Endothelial cell (in vitro differentiated cells): ENCODE data around the gene EXOG. TPM values are rescaled to one million over a fixed set of nuclear protein-coding genes. Genes with fewer than 3 reads are reported as not detected.

Source experiments
- DNase-seq: peaks from one replicate; pipeline ENCODE4 v3.0.0; 2021; ENCODE audit warnings: low spot score
- H3K27ac Mint-ChIP-seq: one replicate; pipeline ENCODE4 v1.8.0; 2021; ENCODE audit warnings: mixed read lengths, inconsistent platforms; ENCODE audit not compliant: unreplicated experiment
- H3K27me3 Mint-ChIP-seq: one replicate; pipeline ENCODE4 v1.8.0; 2021; ENCODE audit warnings: mild to moderate bottlenecking, moderate library complexity, mixed read lengths, inconsistent platforms; ENCODE audit not compliant: unreplicated experiment
- H3K36me3 Mint-ChIP-seq: one replicate; pipeline ENCODE4 v1.8.0; 2021; ENCODE audit warnings: mild to moderate bottlenecking, low read depth, mixed read lengths, inconsistent platforms; ENCODE audit not compliant: unreplicated experiment
- H3K4me1 Mint-ChIP-seq: one replicate; pipeline ENCODE4 v1.8.0; 2021; ENCODE audit warnings: mild to moderate bottlenecking, mixed read lengths, inconsistent platforms; ENCODE audit not compliant: unreplicated experiment
- H3K4me3 Mint-ChIP-seq: one replicate; pipeline ENCODE4 v1.8.0; 2021; ENCODE audit warnings: mild to moderate bottlenecking, mixed read lengths, inconsistent platforms; ENCODE audit not compliant: unreplicated experiment
- H3K9me3 Mint-ChIP-seq: one replicate; pipeline ENCODE4 v1.8.0; 2021; ENCODE audit warnings: mixed read lengths, inconsistent platforms; ENCODE audit not compliant: unreplicated experiment
- total RNA-seq: library from RNA; stranded (reverse); fragmentation: NEBNext Ultra II Directional; extraction: Animal tissue kit (Norgen Biotek cat#: 25700); gene quantifications from one replicate; pipeline ENCODE4 v1.2.1, GENCODE V29; 2021; ENCODE audit not compliant: unreplicated experiment
- TF ChIP-seq, protein P1 (sequence below): fragments of 200-600 bp; sonication (generic); IDR thresholded peaks from one replicate; pipeline ENCODE4 v1.5.0; 2021; ENCODE audit warnings: antibody characterized with exemption; ENCODE audit not compliant: unreplicated experiment

EXOG gene
- total RNA-seq, 1 donor from 2014 or later = 18.3 TPM

DNA sequence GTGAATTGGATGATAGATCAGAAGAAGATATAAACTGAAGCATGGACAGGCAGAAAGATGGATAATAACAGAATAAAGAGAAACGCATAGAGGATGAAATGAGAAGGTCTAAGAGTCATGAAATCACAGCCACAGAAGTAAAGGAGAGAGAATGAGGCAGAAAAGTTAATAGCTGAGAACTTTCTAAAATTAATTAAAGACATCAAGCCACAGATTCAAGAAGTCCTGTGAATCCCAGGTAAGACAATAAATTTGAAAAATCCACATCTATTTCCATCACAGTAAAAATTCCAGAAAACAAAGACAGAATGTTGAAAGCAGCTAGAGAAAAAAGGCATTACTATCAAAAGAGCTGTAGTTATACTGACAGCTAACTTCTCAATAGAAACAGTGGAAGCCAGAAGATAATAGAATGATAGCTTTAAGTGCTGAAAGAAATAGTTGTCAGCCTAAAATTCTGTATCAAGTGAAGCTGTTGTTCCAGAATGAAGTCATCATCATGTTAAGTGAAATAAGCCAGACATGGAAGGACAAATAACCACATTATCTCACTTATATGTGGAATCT is 30.5 kb upstream of the EXOG start:
- peak overlapping the region; percentile 48 for H3K27ac Mint-ChIP-seq
- peaks cover 19% of the 10 kb centered on the region for H3K36me3 Mint-ChIP-seq
- DNase-seq = no peak
- no peaks in the 10 kb centered on the region for H3K27me3 Mint-ChIP-seq
- H3K9me3 Mint-ChIP-seq = peaks cover 9% of the 10 kb centered on the region
- peak overlapping the region; percentile 39 for H3K4me3 Mint-ChIP-seq
- peaks cover 2% of the 10 kb centered on the region for H3K4me1 Mint-ChIP-seq
- TF ChIP-seq, protein P1, sequence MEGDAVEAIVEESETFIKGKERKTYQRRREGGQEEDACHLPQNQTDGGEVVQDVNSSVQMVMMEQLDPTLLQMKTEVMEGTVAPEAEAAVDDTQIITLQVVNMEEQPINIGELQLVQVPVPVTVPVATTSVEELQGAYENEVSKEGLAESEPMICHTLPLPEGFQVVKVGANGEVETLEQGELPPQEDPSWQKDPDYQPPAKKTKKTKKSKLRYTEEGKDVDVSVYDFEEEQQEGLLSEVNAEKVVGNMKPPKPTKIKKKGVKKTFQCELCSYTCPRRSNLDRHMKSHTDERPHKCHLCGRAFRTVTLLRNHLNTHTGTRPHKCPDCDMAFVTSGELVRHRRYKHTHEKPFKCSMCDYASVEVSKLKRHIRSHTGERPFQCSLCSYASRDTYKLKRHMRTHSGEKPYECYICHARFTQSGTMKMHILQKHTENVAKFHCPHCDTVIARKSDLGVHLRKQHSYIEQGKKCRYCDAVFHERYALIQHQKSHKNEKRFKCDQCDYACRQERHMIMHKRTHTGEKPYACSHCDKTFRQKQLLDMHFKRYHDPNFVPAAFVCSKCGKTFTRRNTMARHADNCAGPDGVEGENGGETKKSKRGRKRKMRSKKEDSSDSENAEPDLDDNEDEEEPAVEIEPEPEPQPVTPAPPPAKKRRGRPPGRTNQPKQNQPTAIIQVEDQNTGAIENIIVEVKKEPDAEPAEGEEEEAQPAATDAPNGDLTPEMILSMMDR = no peak

DNA sequence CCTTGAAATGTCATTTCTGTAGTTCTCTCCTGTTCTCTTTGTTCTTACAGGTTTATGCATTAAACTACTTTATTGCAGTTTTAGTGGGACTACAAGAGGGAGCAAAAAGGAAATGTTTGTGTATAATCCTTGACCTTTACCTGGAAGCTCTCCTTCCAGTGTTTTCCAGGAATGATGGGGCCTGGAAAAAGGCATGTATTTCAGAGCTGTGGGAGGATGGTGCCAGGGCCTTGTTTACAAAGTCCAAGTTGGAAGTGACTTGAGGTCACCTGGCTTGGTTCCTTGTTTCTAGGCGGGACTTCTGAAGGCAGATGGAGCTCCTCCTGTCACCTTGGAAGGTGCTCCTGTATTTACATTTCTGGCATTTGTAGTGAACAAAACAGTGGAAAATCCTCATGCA is 27.4 kb upstream of the EXOG start:
- H3K27ac Mint-ChIP-seq = no peak overlapping the region
- H3K4me3 Mint-ChIP-seq = no peak overlapping the region
- H3K9me3 Mint-ChIP-seq = peaks cover 9% of the 10 kb centered on the region
- peaks cover 19% of the 10 kb centered on the region for H3K36me3 Mint-ChIP-seq
- H3K27me3 Mint-ChIP-seq = peaks cover 3% of the 10 kb centered on the region
- no peaks in the 10 kb centered on the region for H3K4me1 Mint-ChIP-seq
- DNase-seq = no peak
- TF ChIP-seq, protein P1 = no peak

DNA sequence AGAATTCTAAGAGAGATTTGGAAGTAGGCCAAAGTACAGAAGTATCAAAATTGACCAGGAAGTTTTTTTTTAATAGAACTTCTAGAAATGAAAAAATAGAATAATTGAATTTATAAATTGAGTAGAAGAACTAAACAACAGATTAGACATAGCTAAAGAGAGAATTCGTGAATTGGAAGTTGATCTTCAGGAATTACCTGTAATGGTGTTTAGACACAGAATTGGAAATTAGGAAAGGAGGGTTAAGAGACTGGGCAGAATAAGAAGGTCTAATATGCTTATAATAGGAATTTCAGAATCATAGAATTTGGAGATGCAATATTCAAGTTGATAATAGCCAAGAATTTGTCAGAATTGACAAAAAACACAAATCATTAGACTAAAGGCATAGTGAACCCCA is 26.3 kb upstream of the EXOG start:
- peaks cover 4% of the 10 kb centered on the region for H3K27me3 Mint-ChIP-seq
- peaks cover 4% of the 10 kb centered on the region for H3K4me1 Mint-ChIP-seq
- DNase-seq = no peak
- H3K27ac Mint-ChIP-seq = no peak overlapping the region
- peaks cover 9% of the 10 kb centered on the region for H3K9me3 Mint-ChIP-seq
- TF ChIP-seq, protein P1 = no peak
- H3K4me3 Mint-ChIP-seq = peak overlapping the region; percentile 7
- H3K36me3 Mint-ChIP-seq = peaks cover 24% of the 10 kb centered on the region

DNA sequence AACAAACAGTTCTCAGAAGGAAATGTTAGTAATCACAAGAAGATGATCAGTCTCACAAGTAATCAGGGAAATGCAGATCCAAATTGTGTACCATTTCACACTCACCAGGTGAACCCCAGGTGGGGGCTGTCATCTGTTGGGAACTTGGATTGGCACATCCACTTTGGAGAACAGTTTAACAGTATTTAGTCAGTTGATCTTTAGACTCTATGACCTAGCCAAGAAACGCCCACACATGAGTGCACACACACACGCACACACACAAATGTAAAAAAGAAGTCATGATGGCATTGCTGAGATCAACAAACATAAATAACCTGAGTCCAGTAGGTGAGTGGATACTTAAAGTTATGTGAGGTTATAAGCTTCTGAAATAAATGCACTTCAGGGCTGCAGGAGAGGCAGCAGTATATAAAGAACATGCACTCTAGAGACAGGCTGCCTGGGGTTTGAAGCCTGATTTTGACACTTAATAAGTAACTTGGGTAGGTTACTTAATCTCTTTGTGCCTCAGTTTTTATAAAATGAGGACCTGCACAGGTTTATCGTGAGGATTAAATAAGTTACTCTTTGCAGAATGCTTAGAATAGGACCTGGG is 24.8 kb upstream of the EXOG start:
- TF ChIP-seq, protein P1 = no peak
- H3K27me3 Mint-ChIP-seq = peaks cover 4% of the 10 kb centered on the region
- peaks cover 4% of the 10 kb centered on the region for H3K4me1 Mint-ChIP-seq
- peaks cover 9% of the 10 kb centered on the region for H3K9me3 Mint-ChIP-seq
- no peak overlapping the region for H3K27ac Mint-ChIP-seq
- H3K4me3 Mint-ChIP-seq = no peak overlapping the region
- H3K36me3 Mint-ChIP-seq = peaks cover 20% of the 10 kb centered on the region
- DNase-seq = no peak

DNA sequence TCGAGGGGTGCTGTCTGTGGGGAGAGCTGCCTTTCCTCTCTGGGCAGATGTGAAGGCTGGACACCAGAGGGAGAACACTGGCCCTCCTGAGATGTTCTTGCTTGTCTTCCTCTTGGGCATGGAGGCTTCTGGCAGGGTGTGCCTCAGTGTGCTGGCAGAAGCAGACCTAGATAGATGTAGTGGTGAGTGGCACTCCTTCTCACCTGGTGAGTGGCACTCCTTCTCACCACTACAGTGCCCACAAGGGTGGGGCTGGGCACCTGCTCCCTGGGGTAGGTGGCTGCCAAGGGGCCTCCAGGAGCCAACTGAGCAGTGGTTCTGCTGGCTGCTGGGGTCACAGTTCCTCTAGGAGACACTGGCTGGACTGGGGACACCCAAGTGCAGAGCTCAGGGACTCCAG is 23.8 kb upstream of the EXOG start:
- Mint-ChIP-seq H3K4me1 (peaks cover 4% of the 10 kb centered on the region), H3K36me3 (peaks cover 15% of the 10 kb centered on the region), H3K4me3 (no peak overlapping the region), H3K27me3 (peaks cover 4% of the 10 kb centered on the region), H3K27ac (no peak overlapping the region), H3K9me3 (peaks cover 9% of the 10 kb centered on the region)
- DNase-seq = no peak
- TF ChIP-seq, protein P1 = no peak
